HCT116 (cell line): ENCODE data around the gene PRRT1. TPM values are rescaled to one million over a fixed set of nuclear protein-coding genes. Genes with fewer than 3 reads are reported as not detected.

Source experiments
- ATAC-seq: fragments of 200-7000 bp; cut with Tn5 transposase; 2 replicates; pipeline ENCODE4 v1.9.1; 2020; ENCODE audit warnings: mild to moderate bottlenecking, moderate library complexity
- BruUV-seq: library from RNA; stranded (reverse); fragments of 400-500 nt; replicated peaks from 2 replicates; lab custom pipeline; 2021; lab: Mats Ljungman, UMichigan
- CTCF ChIA-PET: fragments of 300-600 bp; sonication (Branson Sonifier 250); formaldehyde crosslinking; loops from one replicate; lab custom pipeline; 2021; ENCODE audit warnings: antibody characterized with exemption; lab: Charles Lee
- POLR2A ChIA-PET: fragments of 300-600, 350-600 bp; sonication (Branson Sonifier 250); formaldehyde crosslinking; loops from one replicate; lab custom pipeline; 2021; ENCODE audit warnings: antibody characterized with exemption; lab: Charles Lee
- RAD21 ChIA-PET, 2 experiments: fragments of 300-600 bp; sonication (Branson Sonifier 250); formaldehyde crosslinking; loops; one replicate each; lab custom pipeline; 2023; ENCODE audit warnings: low total read pairs in 2 of 2; ENCODE audit not compliant: uncharacterized antibody in 2 of 2, unreplicated experiment in 2 of 2, low non-redundant PET in 1 of 2; lab: Charles Lee
- DNase-seq: peaks from one replicate; pipeline ENCODE4 v3.0.0-alpha.2; 2010; ENCODE audit warnings: low read depth, low spot score
- H2AFZ ChIP-seq: fragments of 200-600 bp; shearing (Covaris generic), sonication (generic); 2 replicates; pipeline ENCODE4 v1.6.1; 2017; ENCODE audit warnings: low read depth, mixed run types, mixed read lengths, antibody characterized with exemption, low read length; ENCODE audit not compliant: poor library complexity, severe bottlenecking
- H3K27ac ChIP-seq: 2 replicates; pipeline ENCODE4 v1.5.1; 2012; ENCODE audit warnings: low read depth, low read length
- H3K27me3 ChIP-seq: fragments of 200-600 bp; sonication (generic); 2 replicates; pipeline ENCODE4 v1.6.1; 2016; ENCODE audit warnings: mixed run types, low read length, mixed read lengths; ENCODE audit not compliant: insufficient read depth
- H3K36me3 ChIP-seq, 2 experiments: fragments of 200-500 bp in 1 of 2; fragments of 200-600 bp in 1 of 2; sonication (Bioruptor generic) in 1 of 2; sonication (generic) in 1 of 2; 2 replicates each; pipeline versions ENCODE4 v1.5.1 to v1.6.1; 2014 to 2016; ENCODE audit warnings: low read length in 2 of 2, inconsistent platforms in 1 of 2, mixed read lengths in 1 of 2, mixed run types in 1 of 2; ENCODE audit not compliant: insufficient read depth in 2 of 2, control insufficient read depth in 1 of 2
- H3K4me1 ChIP-seq, 2 experiments: fragments of 200-600 bp in 1 of 2; sonication (generic) in 1 of 2; 2 replicates each; pipeline versions ENCODE4 v1.5.1 to v1.6.1; 2012 to 2017; ENCODE audit warnings: low read length in 2 of 2, inconsistent platforms in 1 of 2, mild to moderate bottlenecking in 1 of 2, mixed read lengths in 1 of 2, mixed run types in 1 of 2, moderate library complexity in 1 of 2; ENCODE audit not compliant: insufficient read depth in 2 of 2, control insufficient read depth in 1 of 2
- H3K4me2 ChIP-seq: fragments of 200-600 bp; sonication (generic); 2 replicates; pipeline ENCODE4 v1.6.1; 2017; ENCODE audit warnings: mixed run types, low read length, mixed read lengths
- H3K4me3 ChIP-seq, 2 experiments: fragments of 200-600 bp in 1 of 2; sonication (generic) in 1 of 2; replicated peaks in 1 of 2; 2 replicates each; pipeline ENCODE4 v1.5.1; 2011 to 2016; ENCODE audit warnings: low read length in 2 of 2, control low read depth in 1 of 2, low read depth in 1 of 2, mild to moderate bottlenecking in 1 of 2, mixed read lengths in 1 of 2, mixed run types in 1 of 2
- H3K79me2 ChIP-seq: fragments of 200-600 bp; sonication (generic); 2 replicates; pipeline ENCODE4 v1.6.1; 2017; ENCODE audit warnings: mild to moderate bottlenecking, mixed run types, low read length, moderate library complexity, mixed read lengths; ENCODE audit not compliant: insufficient read depth
- H3K9ac ChIP-seq: fragments of 200-600 bp; sonication (generic); 2 replicates; pipeline ENCODE4 v1.6.1; 2016; ENCODE audit warnings: low read length, mixed read lengths
- H3K9me2 ChIP-seq: fragments of 200-600 bp; sonication (generic), shearing (Covaris generic); 2 replicates; pipeline ENCODE4 v1.6.1; 2017; ENCODE audit warnings: mixed run types, mild to moderate bottlenecking, moderate library complexity; ENCODE audit not compliant: insufficient read depth
- H3K9me3 ChIP-seq, 2 experiments: fragments of 200-500 bp in 1 of 2; fragments of 200-600 bp in 1 of 2; sonication (Bioruptor generic) in 1 of 2; sonication (generic) in 1 of 2; 2 replicates each; pipeline ENCODE4 v1.6.1; 2014 to 2017; ENCODE audit warnings: low read length in 2 of 2, mixed read lengths in 2 of 2, inconsistent platforms in 1 of 2, low read depth in 1 of 2, mild to moderate bottlenecking in 1 of 2, mixed run types in 1 of 2, moderate library complexity in 1 of 2; ENCODE audit not compliant: control insufficient read depth in 1 of 2, insufficient read depth in 1 of 2
- H4K20me1 ChIP-seq: fragments of 200-600 bp; sonication (generic), shearing (Covaris generic); 2 replicates; pipeline ENCODE4 v1.6.1; 2017; ENCODE audit warnings: mixed run types, mild to moderate bottlenecking, moderate library complexity; ENCODE audit not compliant: insufficient read depth
- REST ChIP-seq: IDR thresholded peaks from 2 replicates; pipeline ENCODE4 v1.6.1; 2012; ENCODE audit warnings: low read depth
- TCF7L2 ChIP-seq: IDR thresholded peaks from 2 replicates; pipeline ENCODE4 v1.7.0; 2011; ENCODE audit warnings: borderline replicate concordance, inconsistent platforms; ENCODE audit not compliant: insufficient read depth, insufficient read length; ENCODE audit errors: extremely low read depth
- YY1 ChIP-seq: IDR thresholded peaks from 2 replicates; pipeline ENCODE4 v1.6.1; 2011; ENCODE audit warnings: low read length, low read depth, moderate library complexity, mild to moderate bottlenecking; ENCODE audit not compliant: insufficient replicate concordance; ENCODE audit errors: extremely low read depth
- intact Hi-C: fragments of 100-400 bp; cut with micrococcal nuclease; formaldehyde crosslinking; loops from 2 replicates; pipeline ENCODE4 v1.10.0; 2022
- total RNA-seq: library from RNA; stranded (reverse); gene quantifications from one replicate; pipeline ENCODE4 v1.2.1, GENCODE V29; 2021; ENCODE audit not compliant: unreplicated experiment
- TF ChIP-seq, protein P1 (sequence below): IDR thresholded peaks from 2 replicates; pipeline ENCODE4 v1.6.1; 2011; ENCODE audit warnings: mild to moderate bottlenecking, low read length, moderate library complexity; ENCODE audit not compliant: insufficient replicate concordance; ENCODE audit errors: extremely low read depth

Gene PRRT1
- total RNA-seq, 1 experiment from 2014 or later, result 6.1 TPM

GRCh38 chr6:32177788-32178546, 26.2 kb upstream of the PRRT1 start, which contains the start of gene RNF5:
Gene RNF5 (plus strand): TSS chr6:32178405. CDS start chr6:32178512, 107 bp downstream.
- DNase-seq (peak; percentile 100), ATAC-seq (peak; percentile 87)
- H3K9me3 ChIP-seq, result no peaks in the 10 kb centered on the region
- peaks cover 4 to 13% of the 10 kb centered on the region in 2 experiments; a peak in 2 of 4 replicates for H3K36me3 ChIP-seq
- POLR2A ChIA-PET, result interaction anchor here (0.8 to 2.2 kb wide), 9 partner anchors 13 to 794 kb away, joined by 3 to 10 read pairs (median 4); partner anchors contain the start of genes ATF6B, EGFL8, FKBPL and GPSM3
- H3K4me3 ChIP-seq, result peak within 1 kb of the TSS; percentile 93 to 98
- no peaks in the 10 kb centered on the region for H3K27me3 ChIP-seq
- H2AFZ ChIP-seq, result no peak within 1 kb of the TSS
- peaks cover 24 to 46% of the 10 kb centered on the region in 2 experiments for H3K4me1 ChIP-seq
- H3K4me2 ChIP-seq, result peak within 1 kb of the TSS; percentile 97
- H3K27ac ChIP-seq, result peak within 1 kb of the TSS; percentile 74
- H4K20me1 ChIP-seq, result no peaks in the 10 kb centered on the region
- no peaks in the 10 kb centered on the region for H3K9me2 ChIP-seq
- CTCF ChIA-PET, result interaction anchor here (0.6 to 1.7 kb wide), 3 partner anchors 13 to 59 kb away, joined by 3 to 10 read pairs (median 9); partner anchors contain the start of gene PBX2
- peak within 1 kb of the TSS; percentile 90 for H3K9ac ChIP-seq
- intact Hi-C loops, result loop anchor here (1.0 kb wide), 1 partner anchor 48 kb away; the partner anchor contains the start of gene FKBPL
- H3K79me2 ChIP-seq, result peaks cover 24% of the 10 kb centered on the region
- RAD21 ChIA-PET, result no interaction called here
- no TSS peak for BruUV-seq
- TF ChIP-seq, protein P1, sequence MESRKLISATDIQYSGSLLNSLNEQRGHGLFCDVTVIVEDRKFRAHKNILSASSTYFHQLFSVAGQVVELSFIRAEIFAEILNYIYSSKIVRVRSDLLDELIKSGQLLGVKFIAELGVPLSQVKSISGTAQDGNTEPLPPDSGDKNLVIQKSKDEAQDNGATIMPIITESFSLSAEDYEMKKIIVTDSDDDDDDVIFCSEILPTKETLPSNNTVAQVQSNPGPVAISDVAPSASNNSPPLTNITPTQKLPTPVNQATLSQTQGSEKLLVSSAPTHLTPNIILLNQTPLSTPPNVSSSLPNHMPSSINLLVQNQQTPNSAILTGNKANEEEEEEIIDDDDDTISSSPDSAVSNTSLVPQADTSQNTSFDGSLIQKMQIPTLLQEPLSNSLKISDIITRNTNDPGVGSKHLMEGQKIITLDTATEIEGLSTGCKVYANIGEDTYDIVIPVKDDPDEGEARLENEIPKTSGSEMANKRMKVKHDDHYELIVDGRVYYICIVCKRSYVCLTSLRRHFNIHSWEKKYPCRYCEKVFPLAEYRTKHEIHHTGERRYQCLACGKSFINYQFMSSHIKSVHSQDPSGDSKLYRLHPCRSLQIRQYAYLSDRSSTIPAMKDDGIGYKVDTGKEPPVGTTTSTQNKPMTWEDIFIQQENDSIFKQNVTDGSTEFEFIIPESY, result no peak
- no peak for TF ChIP-seq REST
- peak; percentile 96 for TF ChIP-seq TCF7L2
- TF ChIP-seq YY1, result peak; percentile 26
